HG03097 (cell line): ENCODE results near the gene TLE7.

ENCODE experiments used
- ATAC-seq: cut with Tn5 transposase; IDR thresholded peaks from one replicate; pipeline ENCODE4 v1.9.1; 2021; ENCODE audit not compliant: unreplicated experiment, low FRiP score

Gene TLE7

GRCh38 chr16:71442051-71442440 is at the start of gene TLE7:
Gene TLE7, minus strand, starts transcription at chr16:71442054. Its CDS starts 8,730 bp downstream, at chr16:71433324.
- ATAC-seq, result no peak

- no peak for ATAC-seq
Observed at GRCh38 chr16:71491054-71491453, 49.2 kb upstream of the TLE7 start.

- ATAC-seq, result no peak
Observed at GRCh38 chr16:71490361-71490760, 48.5 kb upstream of the TLE7 start.

GRCh38 chr16:71489122-71489521 is 47.3 kb upstream of the TLE7 start, which contains the start of gene ZNF19:
Gene ZNF19, minus strand, starts transcription at chr16:71489324. Its CDS starts 7,210 bp downstream, at chr16:71482114.
- no peak for ATAC-seq

GRCh38 chr16:71484006-71484893 is 42.4 kb upstream of the TLE7 start:
- peak; percentile 92 for ATAC-seq

GRCh38 chr16:71482569-71482968 is 40.7 kb upstream of the TLE7 start:
- no peak for ATAC-seq

GRCh38 chr16:71480956-71481355 is 39.1 kb upstream of the TLE7 start:
- no peak for ATAC-seq

- no peak for ATAC-seq
Observed at GRCh38 chr16:71479420-71479819, 37.6 kb upstream of the TLE7 start.

- no peak for ATAC-seq
Observed at GRCh38 chr16:71476457-71477124, 34.7 kb upstream of the TLE7 start.

- ATAC-seq, result no peak
Observed at GRCh38 chr16:71474864-71475263, 33.0 kb upstream of the TLE7 start.

GRCh38 chr16:71473891-71474290 is 32.0 kb upstream of the TLE7 start:
- ATAC-seq, result no peak

- ATAC-seq, result no peak
Observed at GRCh38 chr16:71472931-71473330, 31.1 kb upstream of the TLE7 start.

GRCh38 chr16:71472051-71472450 is 30.2 kb upstream of the TLE7 start:
- ATAC-seq, result no peak

GRCh38 chr16:71467810-71468209 is 26.0 kb upstream of the TLE7 start:
- ATAC-seq, result no peak

- ATAC-seq, result no peak
Observed at GRCh38 chr16:71464231-71464630, 22.4 kb upstream of the TLE7 start.

GRCh38 chr16:71461686-71462648 is 20.1 kb upstream of the TLE7 start, which contains the start of gene ZNF23:
Gene ZNF23, minus strand, starts transcription at chr16:71462247. Its CDS starts 5,451 bp downstream, at chr16:71456796.
- peak; percentile 96 for ATAC-seq

- no peak for ATAC-seq
Observed at GRCh38 chr16:71460941-71461340, 19.1 kb upstream of the TLE7 start.

GRCh38 chr16:71460236-71460635 is 18.4 kb upstream of the TLE7 start:
- ATAC-seq, result no peak

- no peak for ATAC-seq
Observed at GRCh38 chr16:71459510-71459909, 17.7 kb upstream of the TLE7 start.

- no peak for ATAC-seq
Observed at GRCh38 chr16:71456801-71457200, 14.9 kb upstream of the TLE7 start.
